ENCODE measurements around the gene TOMM7.
"Not testable (repeated sequence)": the region's sequence is repeated elsewhere in the genome, so short reads cannot be mapped to it uniquely, and the experiment has no call there.

TOMM7 gene

GRCh38 chr7:22784346-22784745, 38.3 kb downstream of the TOMM7 start:
- no peak for TF ChIP-seq CTCF (IDR thresholded peaks at IDR 0.05; ENCODE audit: borderline replicate concordance, insufficient read depth, low read depth, low read length)

GRCh38 chr7:22783421-22783820, 39.2 kb downstream of the TOMM7 start:
- no peak for TF ChIP-seq CTCF (IDR thresholded peaks at IDR 0.05; ENCODE audit: borderline replicate concordance, insufficient read depth, low read depth, low read length)

More at GRCh38 chr7:22784346-22784745, 38.3 kb downstream of the TOMM7 start:
- H3K4me3 ChIP-seq (ENCODE audit: low read depth, low read length), result no peak overlapping the region

GRCh38 chr7:22782616-22783232, 39.9 kb downstream of the TOMM7 start:
- peak; percentile 94 for TF ChIP-seq CTCF (IDR thresholded peaks at IDR 0.05; ENCODE audit: borderline replicate concordance, insufficient read depth, low read depth, low read length)
- H3K4me3 ChIP-seq (ENCODE audit: low read depth, low read length), result no peak overlapping the region

More at GRCh38 chr7:22783421-22783820, 39.2 kb downstream of the TOMM7 start:
- H3K4me3 ChIP-seq (ENCODE audit: low read depth, low read length), result no peak overlapping the region

- TF ChIP-seq CTCF (IDR thresholded peaks at IDR 0.05; ENCODE audit: borderline replicate concordance, insufficient read depth, low read depth, low read length), result no peak
- no peak overlapping the region for H3K4me3 ChIP-seq (ENCODE audit: low read depth, low read length)
Measured at GRCh38 chr7:22781230-22781711, 41.4 kb downstream of the TOMM7 start.

GRCh38 chr7:22779730-22780323, 42.8 kb downstream of the TOMM7 start:
- not testable (repeated sequence) for H3K4me3 ChIP-seq (ENCODE audit: low read depth, low read length)

GRCh38 chr7:22776964-22777363, 45.7 kb downstream of the TOMM7 start:
- no peak overlapping the region for H3K4me3 ChIP-seq (ENCODE audit: low read depth, low read length)
- TF ChIP-seq CTCF (IDR thresholded peaks at IDR 0.05; ENCODE audit: borderline replicate concordance, insufficient read depth, low read depth, low read length), result no peak

- H3K4me3 ChIP-seq (ENCODE audit: low read depth, low read length), result no peak overlapping the region
- no peak for TF ChIP-seq CTCF (IDR thresholded peaks at IDR 0.05; ENCODE audit: borderline replicate concordance, insufficient read depth, low read depth, low read length)
Measured at GRCh38 chr7:22772885-22773284, 49.8 kb downstream of the TOMM7 start.
